Mesothelial cell of epicardium (in vitro differentiated cells): ENCODE results near the gene FOSL1. TPM values are rescaled to one million over a fixed set of nuclear protein-coding genes. Genes with fewer than 3 reads are reported as not detected.

Experiments
- DNase-seq, 2 experiments: peaks; one replicate each; pipeline ENCODE4 v3.0.0; 2021; ENCODE audit warnings: low spot score in 2 of 2; ENCODE audit not compliant: unreplicated experiment in 2 of 2
- H3K27ac Mint-ChIP-seq: 2 replicates; pipeline ENCODE4 v1.8.0; 2021; ENCODE audit warnings: mixed read lengths
- H3K27me3 Mint-ChIP-seq: 2 replicates; pipeline ENCODE4 v1.8.0; 2021; ENCODE audit warnings: low read depth, mixed read lengths
- H3K36me3 Mint-ChIP-seq: 2 replicates; pipeline ENCODE4 v1.8.0; 2021; ENCODE audit warnings: mixed read lengths
- H3K4me1 Mint-ChIP-seq: 2 replicates; pipeline ENCODE4 v1.8.0; 2021; ENCODE audit warnings: mixed read lengths
- H3K4me3 Mint-ChIP-seq: 2 replicates; pipeline ENCODE4 v1.8.0; 2021; ENCODE audit warnings: mild to moderate bottlenecking, moderate library complexity, mixed read lengths
- H3K9me3 Mint-ChIP-seq: 2 replicates; pipeline ENCODE4 v1.8.0; 2021; ENCODE audit warnings: mixed read lengths
- CTCF ChIP-seq: fragments of 200-600 bp; sonication (generic); IDR thresholded peaks from one replicate; pipeline ENCODE4 v1.5.0; 2021; ENCODE audit warnings: antibody characterized with exemption; ENCODE audit not compliant: unreplicated experiment
- total RNA-seq: library from RNA; stranded (reverse); gene quantifications from 3 replicates; pipeline ENCODE4 v1.2.1, GENCODE V29; 2021

The FOSL1 gene
- total RNA-seq, 1 donor from 2014 or later: 3.1 TPM

- no peaks in the 10 kb centered on the region for H3K27me3 Mint-ChIP-seq
- no peaks in the 10 kb centered on the region for H3K9me3 Mint-ChIP-seq
- peak overlapping the region; percentile 86 for H3K4me3 Mint-ChIP-seq
- no peak for DNase-seq
- TF ChIP-seq CTCF: no peak
- peaks cover 18% of the 10 kb centered on the region for H3K36me3 Mint-ChIP-seq
- H3K4me1 Mint-ChIP-seq: peaks cover 25% of the 10 kb centered on the region
- peak overlapping the region; percentile 77 for H3K27ac Mint-ChIP-seq
These were observed 20.2 kb upstream of the FOSL1 start for GRCh38 chr11:65920372-65920802.

GRCh38 chr11:65919573-65920371 lies 19.6 kb upstream of the FOSL1 start:
- Mint-ChIP-seq H3K27me3 (no peaks in the 10 kb centered on the region), H3K9me3 (no peaks in the 10 kb centered on the region), H3K36me3 (peaks cover 18% of the 10 kb centered on the region), H3K27ac (peak overlapping the region; percentile 77), H3K4me1 (peaks cover 31% of the 10 kb centered on the region), H3K4me3 (peak overlapping the region; percentile 86)
- TF ChIP-seq CTCF: no peak
- DNase-seq: peak in 1 of 2 experiments; percentile 62

GRCh38 chr11:65919141-65919572 lies 19.0 kb upstream of the FOSL1 start, which contains the start of gene DRAP1:
Gene DRAP1, plus strand, starts transcription at chr11:65919426. Its CDS starts 76 bp downstream, at chr11:65919502.
- Mint-ChIP-seq H3K4me3 (peak within 1 kb of the TSS; percentile 86), H3K4me1 (peaks cover 33% of the 10 kb centered on the region), H3K27ac (peak within 1 kb of the TSS; percentile 77), H3K9me3 (no peaks in the 10 kb centered on the region), H3K36me3 (peaks cover 18% of the 10 kb centered on the region), H3K27me3 (no peaks in the 10 kb centered on the region)
- no peak for TF ChIP-seq CTCF
- DNase-seq: peak; percentile 98 to 100

- peak within 1 kb of the TSS; percentile 77 for H3K27ac Mint-ChIP-seq
- DNase-seq: peak in 1 of 2 experiments; percentile 44
- H3K4me1 Mint-ChIP-seq: peaks cover 33% of the 10 kb centered on the region
- no peaks in the 10 kb centered on the region for H3K9me3 Mint-ChIP-seq
- H3K36me3 Mint-ChIP-seq: peaks cover 18% of the 10 kb centered on the region
- no peaks in the 10 kb centered on the region for H3K27me3 Mint-ChIP-seq
- peak within 1 kb of the TSS; percentile 86 for H3K4me3 Mint-ChIP-seq
- no peak for TF ChIP-seq CTCF
These were observed 18.3 kb upstream of the FOSL1 start, which contains the start of gene C11orf68 for GRCh38 chr11:65918211-65919140. Gene C11orf68, minus strand, starts transcription at chr11:65919062. Its CDS starts 31 bp downstream, at chr11:65919031.

- Mint-ChIP-seq H3K27ac (peak overlapping the region; percentile 81), H3K4me3 (peak overlapping the region; percentile 80), H3K36me3 (peaks cover 11% of the 10 kb centered on the region), H3K27me3 (no peaks in the 10 kb centered on the region), H3K4me1 (peaks cover 33% of the 10 kb centered on the region), H3K9me3 (no peaks in the 10 kb centered on the region)
- DNase-seq: no peak
- no peak for TF ChIP-seq CTCF
These were observed 17.4 kb upstream of the FOSL1 start for GRCh38 chr11:65917434-65918210.
